Stimulated activated CD4-positive, alpha-beta T cell treated with anti-CD3 and anti-CD28 coated beads, Interleukin-1b, Interleukin-23, amount 100 ng/mL, for 4 hours (primary cell): ENCODE data around the gene TIMM50.

ENCODE experiments used
- DNase-seq, 2 donors: peaks; one replicate each; pipeline ENCODE4 v3.0.0-alpha.2; 2020; ENCODE audit warnings: low read depth in 2 of 2

The TIMM50 gene

DNA sequence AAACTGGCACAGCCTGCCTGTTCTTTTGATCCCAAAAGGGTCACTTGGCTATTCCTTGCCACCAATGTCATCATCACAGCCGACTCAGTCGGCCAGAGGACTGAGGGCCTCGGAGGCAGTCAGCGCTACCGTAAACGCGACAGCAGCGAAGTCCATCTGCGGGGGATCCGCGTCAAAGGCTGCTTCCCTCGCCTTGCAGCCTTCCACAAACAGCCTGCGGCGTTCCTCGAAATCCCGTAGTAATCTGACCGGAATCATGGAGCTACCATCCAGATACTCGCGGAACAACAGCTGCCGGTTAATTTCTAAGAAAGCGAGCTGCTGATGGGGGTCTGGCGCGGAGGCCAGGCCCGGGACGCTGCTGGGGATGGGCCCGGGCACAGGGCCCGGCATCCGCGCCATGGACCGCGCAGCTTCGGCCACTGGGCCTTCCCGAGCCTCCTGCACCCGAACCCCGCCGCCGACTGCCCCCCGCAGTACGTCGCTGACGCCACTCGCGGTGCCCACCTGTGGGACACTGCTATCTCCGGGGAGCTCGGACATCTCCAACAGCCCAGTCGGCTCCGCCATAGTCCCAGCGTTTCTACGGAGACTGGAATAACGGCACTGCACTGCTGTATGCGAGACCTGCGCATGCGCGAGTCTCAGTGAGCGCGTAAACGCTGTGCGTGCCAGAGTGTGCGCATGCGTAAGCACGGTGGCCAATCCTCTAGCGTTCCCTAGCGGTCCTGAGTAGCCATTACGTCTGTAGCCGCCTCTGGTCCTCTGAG lies 51.8 kb downstream of the TIMM50 start, which contains the start of gene EID2B:
TSS of gene EID2B (minus strand) at position 620 of the 770 bp plus-strand sequence. CDS start at position 570, 50 bp downstream.
- peak; percentile 92 to 94 for DNase-seq

DNA sequence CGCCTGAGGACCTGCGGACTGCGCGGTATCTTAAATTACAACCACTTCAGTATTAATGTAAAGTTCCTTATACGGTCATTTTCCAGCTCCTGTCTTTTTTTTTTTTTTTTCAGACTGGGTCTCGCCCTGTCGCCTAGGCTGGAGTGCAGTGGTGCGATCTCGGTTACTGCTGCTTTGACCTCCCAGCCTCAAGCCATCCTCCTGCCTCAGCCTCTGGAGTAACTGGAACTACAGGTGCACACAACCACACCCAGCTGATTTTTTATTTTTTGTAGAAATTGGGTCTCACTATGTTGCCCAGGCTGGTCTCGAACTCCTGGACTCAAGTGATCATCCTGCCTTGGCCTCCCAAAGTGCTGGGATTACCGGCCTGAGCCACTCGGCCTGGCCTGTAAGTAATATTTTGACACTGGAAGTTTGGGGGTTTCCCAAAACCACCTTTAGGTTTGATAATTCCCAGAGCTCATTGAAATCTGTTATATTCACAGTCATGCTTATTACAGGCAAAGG lies 52.4 kb downstream of the TIMM50 start:
- DNase-seq, result no peak

DNA sequence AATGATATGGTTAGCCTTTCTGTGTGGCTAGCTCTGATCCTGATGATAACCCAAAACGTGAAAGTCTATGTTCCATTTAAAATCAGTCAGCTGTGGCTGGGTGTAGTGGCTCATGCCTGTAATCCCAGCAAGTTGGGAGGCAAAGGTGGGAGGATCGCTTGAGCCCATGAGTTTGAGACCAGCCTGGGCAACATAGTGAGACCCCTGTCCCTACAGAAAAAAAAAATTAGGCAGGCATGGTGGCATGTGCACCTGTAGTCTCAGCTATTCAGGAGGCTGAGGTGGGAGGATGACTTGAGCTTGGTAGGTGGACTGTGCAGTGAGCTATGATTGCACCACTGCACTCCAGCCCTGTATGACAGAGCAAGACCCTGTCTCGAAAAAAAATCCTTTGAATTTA lies 53.2 kb downstream of the TIMM50 start:
- DNase-seq, result no peak

DNA sequence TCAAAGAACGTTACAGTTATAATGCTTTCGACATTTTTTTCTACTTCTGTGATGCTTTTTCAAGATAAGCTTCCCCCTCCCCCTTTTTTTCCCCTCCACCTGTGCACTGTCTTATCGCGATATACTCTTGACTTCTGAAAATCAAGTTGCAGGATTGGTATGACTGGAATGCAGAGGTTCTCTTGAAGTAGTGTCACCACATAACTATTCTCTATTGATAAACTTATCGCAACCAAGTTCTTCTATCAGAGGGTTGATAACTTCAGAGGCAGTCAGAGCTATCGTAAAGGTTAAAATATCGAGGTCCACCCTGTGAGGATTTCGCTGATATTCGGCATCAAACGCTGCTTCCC lies 58.5 kb downstream of the TIMM50 start:
- no peak for DNase-seq

DNA sequence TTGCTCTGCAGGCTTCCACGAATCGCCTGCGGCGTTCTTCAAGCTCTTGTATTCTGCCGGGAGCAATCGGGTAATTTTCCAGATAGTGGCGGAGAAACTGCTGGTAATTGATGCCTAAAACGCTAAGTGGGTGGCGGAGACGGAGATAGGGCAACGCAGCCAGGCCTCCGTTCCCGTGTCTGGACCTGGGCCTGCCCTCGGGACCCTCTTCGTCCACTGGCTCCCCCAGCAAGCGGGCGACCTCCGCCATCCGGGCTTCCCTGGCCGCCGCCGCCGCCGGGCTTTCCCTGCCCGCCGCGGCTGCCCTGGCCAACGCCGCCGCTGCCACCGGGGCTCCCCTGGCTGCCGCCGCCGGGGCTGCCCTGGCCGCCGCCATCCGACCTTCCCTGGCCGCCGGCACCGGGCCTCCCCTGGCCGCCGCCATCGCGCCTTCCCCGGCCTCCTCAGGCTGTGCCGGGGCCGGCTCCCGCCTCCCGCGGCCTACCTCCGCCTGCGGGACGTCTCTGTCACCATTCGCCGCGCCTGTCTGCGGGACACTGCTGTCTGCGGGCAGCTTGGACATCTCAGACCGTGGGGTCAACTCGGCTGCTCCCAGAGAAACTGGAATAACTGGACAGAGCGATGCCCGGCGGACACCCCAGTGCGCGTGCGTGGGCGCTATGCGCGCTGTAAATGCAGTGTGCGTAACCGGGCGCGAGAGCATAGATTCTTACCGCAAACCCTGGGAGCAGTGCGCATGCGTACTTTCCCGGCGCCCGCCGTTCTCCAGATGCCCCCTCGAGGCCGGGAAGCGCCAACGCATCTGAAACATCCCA lies 59.1 kb downstream of the TIMM50 start, which contains the start of gene EID2:
TSS of gene EID2 (minus strand) at position 644 of the 815 bp plus-strand sequence. CDS start at position 562, 82 bp downstream.
- DNase-seq, result peak; percentile 91 to 96

DNA sequence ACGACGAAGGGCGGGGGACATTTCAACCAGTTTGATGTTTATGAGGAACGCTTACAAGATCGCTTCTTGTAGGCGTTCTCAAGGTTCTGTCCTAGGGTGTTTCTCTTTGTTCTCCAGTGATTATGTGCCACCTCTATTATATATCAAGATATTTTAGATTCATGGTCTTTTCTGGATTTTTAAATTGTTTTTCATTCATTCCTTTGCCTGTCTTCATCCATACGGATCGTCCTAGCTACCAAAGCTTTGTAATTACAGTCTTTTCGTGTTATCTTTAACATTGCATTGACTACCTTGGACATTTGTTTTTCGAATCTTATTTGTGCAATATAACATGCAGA lies 59.7 kb downstream of the TIMM50 start:
- no peak for DNase-seq
